HG03354 (cell line): Measurements from ENCODE around the gene SPIRE2.
"Not testable (repeated sequence)": the region's sequence is repeated elsewhere in the genome, so short reads cannot be mapped to it uniquely, and the experiment has no call there.

Source experiments
- ATAC-seq: cut with Tn5 transposase; IDR thresholded peaks from one replicate; pipeline ENCODE4 v1.9.1; 2021; ENCODE audit warnings: mild to moderate bottlenecking; ENCODE audit not compliant: unreplicated experiment, poor library complexity, severe bottlenecking

The SPIRE2 gene

GRCh38 chr16:89833664-89834363 lies 5.5 kb downstream of the SPIRE2 start:
- not testable (repeated sequence) for ATAC-seq

- ATAC-seq = not testable (repeated sequence)
Observed at GRCh38 chr16:89834813-89835363, 6.6 kb downstream of the SPIRE2 start.

- ATAC-seq = not testable (repeated sequence)
Observed at GRCh38 chr16:89836484-89836883, 8.2 kb downstream of the SPIRE2 start.

GRCh38 chr16:89837014-89837546 lies 8.8 kb downstream of the SPIRE2 start:
- ATAC-seq = no peak

- ATAC-seq = no peak
Observed at GRCh38 chr16:89841275-89841674, 13.0 kb downstream of the SPIRE2 start.

GRCh38 chr16:89842471-89843408 lies 14.5 kb downstream of the SPIRE2 start:
- no peak for ATAC-seq

- no peak for ATAC-seq
Observed at GRCh38 chr16:89843409-89844350, 15.4 kb downstream of the SPIRE2 start.

GRCh38 chr16:89844739-89845339 lies 16.6 kb downstream of the SPIRE2 start:
- no peak for ATAC-seq

- ATAC-seq = no peak
Observed at GRCh38 chr16:89845417-89845816, 17.1 kb downstream of the SPIRE2 start.

GRCh38 chr16:89847051-89847939 lies 19.0 kb downstream of the SPIRE2 start:
- ATAC-seq = no peak

GRCh38 chr16:89847940-89848297 lies 19.6 kb downstream of the SPIRE2 start:
- ATAC-seq = no peak

GRCh38 chr16:89848974-89849373 lies 20.7 kb downstream of the SPIRE2 start:
- no peak for ATAC-seq

GRCh38 chr16:89853306-89853993 lies 25.2 kb downstream of the SPIRE2 start:
- ATAC-seq = no peak

- ATAC-seq = no peak
Observed at GRCh38 chr16:89855301-89855945, 27.1 kb downstream of the SPIRE2 start.

- ATAC-seq = no peak
Observed at GRCh38 chr16:89855986-89856385, 27.7 kb downstream of the SPIRE2 start.

GRCh38 chr16:89858973-89859614 lies 30.8 kb downstream of the SPIRE2 start:
- no peak for ATAC-seq

GRCh38 chr16:89859615-89860007 lies 31.3 kb downstream of the SPIRE2 start:
- ATAC-seq = no peak
